Liver (tissue), 9 donors: ENCODE measurements around the gene FLT1. TPM values are rescaled to one million over a fixed set of nuclear protein-coding genes. Genes with fewer than 3 reads are reported as not detected.

Source experiments
- DNase-seq: peaks from one replicate; pipeline ENCODE4 v3.0.0-alpha.2; 2017; ENCODE audit warnings: low spot score
- H3K27ac ChIP-seq, 2 donors: one replicate each; pipeline ENCODE4 v1.7.0; 2013; ENCODE audit warnings: inconsistent platforms in 2 of 2, low read length in 2 of 2, control low read depth in 1 of 2, low read depth in 1 of 2, mild to moderate bottlenecking in 1 of 2
- H3K27me3 ChIP-seq, 4 donors: one replicate each; pipeline versions ENCODE4 v1.6.1 to v1.7.0; 2013; ENCODE audit warnings: low read length in 3 of 4, inconsistent platforms in 1 of 4, mild to moderate bottlenecking in 1 of 4, moderate library complexity in 1 of 4; ENCODE audit not compliant: control insufficient read depth in 4 of 4, insufficient read depth in 4 of 4
- H3K36me3 ChIP-seq, 4 donors: one replicate each; pipeline versions ENCODE4 v1.6.1 to v1.7.0; 2013; ENCODE audit warnings: low read length in 3 of 4, mild to moderate bottlenecking in 3 of 4, low read depth in 1 of 4, moderate library complexity in 1 of 4; ENCODE audit not compliant: control insufficient read depth in 4 of 4, insufficient read depth in 3 of 4
- H3K4me1 ChIP-seq, 4 donors: one replicate each; pipeline versions ENCODE4 v1.6.1 to v1.7.0; 2013; ENCODE audit warnings: low read length in 3 of 4, mild to moderate bottlenecking in 3 of 4, moderate library complexity in 1 of 4; ENCODE audit not compliant: control insufficient read depth in 4 of 4, insufficient read depth in 4 of 4
- H3K4me3 ChIP-seq, 3 donors: one replicate each; pipeline versions ENCODE4 v1.6.1 to v1.7.0; 2013; ENCODE audit warnings: low read length in 3 of 3, control low read depth in 1 of 3, low read depth in 1 of 3, mild to moderate bottlenecking in 1 of 3
- H3K9ac ChIP-seq, 2 donors: one replicate each; pipeline ENCODE4 v1.7.0; 2013; ENCODE audit warnings: low read length in 2 of 2, mild to moderate bottlenecking in 2 of 2, moderate library complexity in 2 of 2, control low read depth in 1 of 2, low read depth in 1 of 2
- H3K9me3 ChIP-seq, 4 donors: one replicate each; pipeline versions ENCODE4 v1.6.1 to v1.7.0; 2013; ENCODE audit warnings: low read length in 3 of 4; ENCODE audit not compliant: control insufficient read depth in 4 of 4
- EGR1 ChIP-seq, 2 donors: IDR thresholded peaks; 2 replicates each; pipeline ENCODE4 v1.6.1; 2016 to 2018; ENCODE audit warnings: antibody characterized with exemption in 2 of 2, low read depth in 2 of 2
- FOXA1 ChIP-seq: IDR thresholded peaks from 2 replicates; pipeline ENCODE4 v1.6.1; 2016; ENCODE audit warnings: antibody characterized with exemption
- FOXA2 ChIP-seq: IDR thresholded peaks from 2 replicates; pipeline ENCODE4 v1.6.1; 2016; ENCODE audit warnings: antibody characterized with exemption
- GABPA ChIP-seq, 2 donors: IDR thresholded peaks in 1 of 2; conservative IDR thresholded peaks in 1 of 2; 2 replicates each; pipeline ENCODE4 v1.6.1; 2016; ENCODE audit warnings: antibody characterized with exemption in 2 of 2, mild to moderate bottlenecking in 1 of 2, moderate library complexity in 1 of 2
- HNF4G ChIP-seq: IDR thresholded peaks from 2 replicates; pipeline ENCODE4 v1.6.1; 2016; ENCODE audit warnings: antibody characterized with exemption
- JUND ChIP-seq, 2 donors: IDR thresholded peaks; 2 replicates each; pipeline ENCODE4 v1.6.1; 2016; ENCODE audit warnings: antibody characterized with exemption in 2 of 2
- NR2F2 ChIP-seq: IDR thresholded peaks from 2 replicates; pipeline ENCODE4 v1.6.1; 2016; ENCODE audit warnings: antibody characterized with exemption
- RAD21 ChIP-seq, 2 donors: IDR thresholded peaks; 2 replicates each; pipeline ENCODE4 v1.6.1; 2016; ENCODE audit warnings: antibody characterized with exemption in 2 of 2, mild to moderate bottlenecking in 2 of 2
- RXRA ChIP-seq, 2 donors: IDR thresholded peaks; 2 replicates each; pipeline ENCODE4 v1.6.1; 2017 to 2018; ENCODE audit warnings: antibody characterized with exemption in 2 of 2, mild to moderate bottlenecking in 1 of 2
- SP1 ChIP-seq: IDR thresholded peaks from 2 replicates; pipeline ENCODE4 v1.6.1; 2018; ENCODE audit warnings: antibody characterized with exemption, mild to moderate bottlenecking
- TAF1 ChIP-seq: conservative IDR thresholded peaks from 2 replicates; pipeline ENCODE4 v1.6.1; 2016; ENCODE audit warnings: antibody characterized with exemption, mild to moderate bottlenecking
- YY1 ChIP-seq: IDR thresholded peaks from 2 replicates; pipeline ENCODE4 v1.6.1; 2016; ENCODE audit warnings: antibody characterized with exemption, mild to moderate bottlenecking
- WGBS: extraction: QIAGEN DNeasy Blood & Tissue Kit; methylation state at CpG from one replicate; pipeline ENCODE4 v1.1.7; 2013; 5-methylcytosine and 5-hydroxymethylcytosine counted together
- polyA plus RNA-seq, 2 donors: library from polyadenylated mRNA; stranded (reverse) in 1 of 2; unstranded in 1 of 2; fragments of 200-250 nt in 1 of 2; fragments of >200 nt in 1 of 2; fragmentation: Nextera tagmentation in 1 of 2; extraction: Ambion mirVana in 1 of 2; gene quantifications; one replicate each; pipeline versions ENCODE4 v1.2.1 to v1.2.3, GENCODE V29; 2013 to 2015
- total RNA-seq, 2 donors: library from RNA; depleted of rRNA; stranded (reverse); fragments of >200 nt; gene quantifications; one replicate each; pipeline ENCODE4 v1.2.3, GENCODE V29; 2014
- TF ChIP-seq, protein P1 (sequence below): IDR thresholded peaks from 2 replicates; pipeline ENCODE4 v1.6.1; 2016; ENCODE audit warnings: antibody characterized with exemption, mild to moderate bottlenecking
- TF ChIP-seq, protein P2 (sequence below): IDR thresholded peaks from 2 replicates; pipeline ENCODE4 v1.6.1; 2016; ENCODE audit warnings: antibody characterized with exemption
- TF ChIP-seq, protein P3 (sequence below): IDR thresholded peaks from 2 replicates; pipeline ENCODE4 v1.6.1; 2016; ENCODE audit warnings: antibody characterized with exemption
- TF ChIP-seq, protein P4 (sequence below): IDR thresholded peaks from 2 replicates; pipeline ENCODE4 v1.6.1; 2016; ENCODE audit warnings: antibody characterized with exemption
- TF ChIP-seq, protein P5 (sequence below): fragments of 150-350 bp; IDR thresholded peaks from 2 replicates; pipeline ENCODE4 v1.5.1; 2017; ENCODE audit warnings: improper control_type of control experiment, low read depth, low read length; ENCODE audit not compliant: missing input control
- donor health status: healthy.
- donor health status: healthy.
- donor health status: healthy.
- donor health status: healthy.
- donor health status: healthy.

FLT1 gene
- total and polyA plus RNA-seq, 4 donors = 4.1 to 19.7 (median 9.3) TPM

DNA sequence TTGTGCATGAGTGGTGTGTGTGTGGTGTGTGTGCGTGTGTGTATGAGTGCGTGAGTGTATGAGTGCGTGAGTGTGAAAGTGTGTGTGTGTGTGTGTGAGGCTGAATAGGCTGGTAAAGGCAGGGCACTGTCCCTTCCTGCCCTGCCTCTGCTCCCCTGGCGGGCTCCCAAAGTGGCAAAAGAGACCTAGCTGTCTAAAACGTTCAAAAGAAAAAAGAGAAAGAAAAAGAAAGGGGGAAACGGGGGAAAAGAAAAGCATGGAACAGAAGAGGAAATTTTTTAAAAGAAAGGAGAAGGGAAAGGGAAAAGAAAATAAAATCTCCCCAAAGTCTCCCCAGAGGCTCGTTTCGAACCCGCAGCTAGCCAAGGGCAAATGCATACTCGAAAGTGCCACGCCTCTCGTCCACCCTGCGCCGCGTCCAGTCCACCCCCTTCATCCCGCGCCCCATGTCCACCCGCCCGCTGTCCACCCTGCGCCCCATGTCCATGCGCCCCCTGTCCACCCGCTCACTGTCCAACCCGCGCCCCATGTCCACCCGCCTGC lies 37.0 kb upstream of the FLT1 start:
- Histone ChIP-seq H3K4me1 (peaks cover 6 to 22% (median 15%) of the 10 kb centered on the region in 4 donors), H3K27me3 (peaks cover 0 to 22% (median 6%) of the 10 kb centered on the region in 4 donors), H3K9ac (no peak overlapping the region), H3K36me3 (no peaks in the 10 kb centered on the region), H3K9me3 (no peaks in the 10 kb centered on the region), H3K27ac (peak overlapping the region; percentile 15 to 36), H3K4me3 (peak overlapping the region in 1 of 3 donors; percentile 47)
- 6% methylated on average over 25 of the region's 25 CpGs for WGBS
- TF ChIP-seq NR2F2 (no peak), FOXA2 (no peak), JUND (IDR thresholded peaks at IDR 0.05) (no peak), RAD21 (IDR thresholded peaks at IDR 0.05) (no peak), HNF4G (no peak), RXRA (IDR thresholded peaks at IDR 0.05) (no peak), TAF1 (no peak), YY1 (no peak), GABPA (IDR thresholded peaks at IDR 0.05 in 1 of 2, conservative IDR thresholded peaks at IDR 0.05 in 1 of 2) (no peak), SP1 (no peak), FOXA1 (no peak), EGR1 (IDR thresholded peaks at IDR 0.05; ENCODE audit: low read depth in 2 of 2) (no peak)
- TF ChIP-seq, protein P1, sequence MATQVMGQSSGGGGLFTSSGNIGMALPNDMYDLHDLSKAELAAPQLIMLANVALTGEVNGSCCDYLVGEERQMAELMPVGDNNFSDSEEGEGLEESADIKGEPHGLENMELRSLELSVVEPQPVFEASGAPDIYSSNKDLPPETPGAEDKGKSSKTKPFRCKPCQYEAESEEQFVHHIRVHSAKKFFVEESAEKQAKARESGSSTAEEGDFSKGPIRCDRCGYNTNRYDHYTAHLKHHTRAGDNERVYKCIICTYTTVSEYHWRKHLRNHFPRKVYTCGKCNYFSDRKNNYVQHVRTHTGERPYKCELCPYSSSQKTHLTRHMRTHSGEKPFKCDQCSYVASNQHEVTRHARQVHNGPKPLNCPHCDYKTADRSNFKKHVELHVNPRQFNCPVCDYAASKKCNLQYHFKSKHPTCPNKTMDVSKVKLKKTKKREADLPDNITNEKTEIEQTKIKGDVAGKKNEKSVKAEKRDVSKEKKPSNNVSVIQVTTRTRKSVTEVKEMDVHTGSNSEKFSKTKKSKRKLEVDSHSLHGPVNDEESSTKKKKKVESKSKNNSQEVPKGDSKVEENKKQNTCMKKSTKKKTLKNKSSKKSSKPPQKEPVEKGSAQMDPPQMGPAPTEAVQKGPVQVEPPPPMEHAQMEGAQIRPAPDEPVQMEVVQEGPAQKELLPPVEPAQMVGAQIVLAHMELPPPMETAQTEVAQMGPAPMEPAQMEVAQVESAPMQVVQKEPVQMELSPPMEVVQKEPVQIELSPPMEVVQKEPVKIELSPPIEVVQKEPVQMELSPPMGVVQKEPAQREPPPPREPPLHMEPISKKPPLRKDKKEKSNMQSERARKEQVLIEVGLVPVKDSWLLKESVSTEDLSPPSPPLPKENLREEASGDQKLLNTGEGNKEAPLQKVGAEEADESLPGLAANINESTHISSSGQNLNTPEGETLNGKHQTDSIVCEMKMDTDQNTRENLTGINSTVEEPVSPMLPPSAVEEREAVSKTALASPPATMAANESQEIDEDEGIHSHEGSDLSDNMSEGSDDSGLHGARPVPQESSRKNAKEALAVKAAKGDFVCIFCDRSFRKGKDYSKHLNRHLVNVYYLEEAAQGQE = no peak
- TF ChIP-seq, protein P2, sequence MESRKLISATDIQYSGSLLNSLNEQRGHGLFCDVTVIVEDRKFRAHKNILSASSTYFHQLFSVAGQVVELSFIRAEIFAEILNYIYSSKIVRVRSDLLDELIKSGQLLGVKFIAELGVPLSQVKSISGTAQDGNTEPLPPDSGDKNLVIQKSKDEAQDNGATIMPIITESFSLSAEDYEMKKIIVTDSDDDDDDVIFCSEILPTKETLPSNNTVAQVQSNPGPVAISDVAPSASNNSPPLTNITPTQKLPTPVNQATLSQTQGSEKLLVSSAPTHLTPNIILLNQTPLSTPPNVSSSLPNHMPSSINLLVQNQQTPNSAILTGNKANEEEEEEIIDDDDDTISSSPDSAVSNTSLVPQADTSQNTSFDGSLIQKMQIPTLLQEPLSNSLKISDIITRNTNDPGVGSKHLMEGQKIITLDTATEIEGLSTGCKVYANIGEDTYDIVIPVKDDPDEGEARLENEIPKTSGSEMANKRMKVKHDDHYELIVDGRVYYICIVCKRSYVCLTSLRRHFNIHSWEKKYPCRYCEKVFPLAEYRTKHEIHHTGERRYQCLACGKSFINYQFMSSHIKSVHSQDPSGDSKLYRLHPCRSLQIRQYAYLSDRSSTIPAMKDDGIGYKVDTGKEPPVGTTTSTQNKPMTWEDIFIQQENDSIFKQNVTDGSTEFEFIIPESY = no peak
- TF ChIP-seq, protein P3, sequence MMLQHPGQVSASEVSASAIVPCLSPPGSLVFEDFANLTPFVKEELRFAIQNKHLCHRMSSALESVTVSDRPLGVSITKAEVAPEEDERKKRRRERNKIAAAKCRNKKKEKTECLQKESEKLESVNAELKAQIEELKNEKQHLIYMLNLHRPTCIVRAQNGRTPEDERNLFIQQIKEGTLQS = no peak
- TF ChIP-seq, protein P4, sequence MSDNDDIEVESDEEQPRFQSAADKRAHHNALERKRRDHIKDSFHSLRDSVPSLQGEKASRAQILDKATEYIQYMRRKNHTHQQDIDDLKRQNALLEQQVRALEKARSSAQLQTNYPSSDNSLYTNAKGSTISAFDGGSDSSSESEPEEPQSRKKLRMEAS = no peak
- TF ChIP-seq, protein P5, sequence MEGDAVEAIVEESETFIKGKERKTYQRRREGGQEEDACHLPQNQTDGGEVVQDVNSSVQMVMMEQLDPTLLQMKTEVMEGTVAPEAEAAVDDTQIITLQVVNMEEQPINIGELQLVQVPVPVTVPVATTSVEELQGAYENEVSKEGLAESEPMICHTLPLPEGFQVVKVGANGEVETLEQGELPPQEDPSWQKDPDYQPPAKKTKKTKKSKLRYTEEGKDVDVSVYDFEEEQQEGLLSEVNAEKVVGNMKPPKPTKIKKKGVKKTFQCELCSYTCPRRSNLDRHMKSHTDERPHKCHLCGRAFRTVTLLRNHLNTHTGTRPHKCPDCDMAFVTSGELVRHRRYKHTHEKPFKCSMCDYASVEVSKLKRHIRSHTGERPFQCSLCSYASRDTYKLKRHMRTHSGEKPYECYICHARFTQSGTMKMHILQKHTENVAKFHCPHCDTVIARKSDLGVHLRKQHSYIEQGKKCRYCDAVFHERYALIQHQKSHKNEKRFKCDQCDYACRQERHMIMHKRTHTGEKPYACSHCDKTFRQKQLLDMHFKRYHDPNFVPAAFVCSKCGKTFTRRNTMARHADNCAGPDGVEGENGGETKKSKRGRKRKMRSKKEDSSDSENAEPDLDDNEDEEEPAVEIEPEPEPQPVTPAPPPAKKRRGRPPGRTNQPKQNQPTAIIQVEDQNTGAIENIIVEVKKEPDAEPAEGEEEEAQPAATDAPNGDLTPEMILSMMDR = no peak
- DNase-seq = no peak
